Hematopoietic multipotent progenitor cell (in vitro differentiated cells): ENCODE results near the gene PHACTR1. TPM values are rescaled to one million over a fixed set of nuclear protein-coding genes. Genes with fewer than 3 reads are reported as not detected.
A peak's percentile ranks its signal among the peaks of the same experiment; 100 is the strongest.
"Not testable (repeated sequence)": the region's sequence is repeated elsewhere in the genome, so short reads cannot be mapped to it uniquely, and the experiment has no call there.

ENCODE experiments used
- DNase-seq, 3 donors: peaks; one replicate each; pipeline ENCODE4 v3.0.0-alpha.2; 2011 to 2015; ENCODE audit warnings: low read depth in 2 of 3, low spot score in 2 of 3
- total RNA-seq: library from RNA; depleted of rRNA; stranded (reverse); fragments of >200 nt; gene quantifications from one replicate; pipeline ENCODE4 v1.2.3, GENCODE V29; 2012

PHACTR1 gene
- total RNA-seq, 1 donor: 34.2 TPM

- DNase-seq: no peak
Measured at GRCh38 chr6:13243033-13243432, 526.5 kb downstream of the PHACTR1 start.

DNA sequence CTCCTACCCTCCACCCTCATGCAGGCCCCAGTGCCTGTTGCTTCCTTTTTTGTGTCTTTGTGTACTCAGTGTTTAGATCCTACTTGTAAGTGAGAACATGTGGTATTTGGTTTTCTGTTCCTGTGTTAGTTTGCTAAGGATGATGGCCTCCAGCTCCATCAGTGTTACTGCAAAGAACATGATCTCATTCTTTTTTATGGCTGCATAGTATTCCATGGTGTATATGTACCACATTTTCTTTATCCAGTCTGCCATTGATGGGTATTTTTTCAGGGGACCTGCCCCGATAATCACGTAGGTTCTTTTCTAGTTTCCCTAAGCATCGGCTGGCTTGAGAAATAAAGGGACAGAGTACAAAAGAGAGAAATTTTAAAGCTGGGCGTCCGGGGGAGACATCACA is 527.2 kb downstream of the PHACTR1 start:
- not testable (repeated sequence) for DNase-seq

GRCh38 chr6:13247627-13248026 is 531.1 kb downstream of the PHACTR1 start:
- no peak for DNase-seq

DNA sequence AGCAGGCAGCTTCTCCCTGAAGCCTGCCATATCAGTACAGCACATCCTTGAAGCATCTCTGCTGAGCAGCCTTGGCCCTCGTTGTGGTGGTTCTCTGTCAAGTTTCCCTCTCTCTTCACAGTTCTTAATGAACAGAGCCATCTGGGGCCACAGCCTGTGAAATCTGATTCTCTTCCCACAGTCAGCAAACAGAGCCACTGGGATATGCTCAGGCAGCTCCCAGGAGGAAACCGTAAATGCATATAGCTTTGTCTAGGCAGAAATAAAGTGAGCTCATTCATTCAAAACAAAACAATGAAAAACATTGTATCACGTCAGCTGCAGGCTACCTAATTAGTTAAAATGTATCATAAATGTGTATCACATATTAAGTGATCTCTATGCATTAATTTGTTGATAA is 531.5 kb downstream of the PHACTR1 start:
- no peak for DNase-seq

GRCh38 chr6:13248584-13248985 is 532.0 kb downstream of the PHACTR1 start:
- DNase-seq: no peak

DNA sequence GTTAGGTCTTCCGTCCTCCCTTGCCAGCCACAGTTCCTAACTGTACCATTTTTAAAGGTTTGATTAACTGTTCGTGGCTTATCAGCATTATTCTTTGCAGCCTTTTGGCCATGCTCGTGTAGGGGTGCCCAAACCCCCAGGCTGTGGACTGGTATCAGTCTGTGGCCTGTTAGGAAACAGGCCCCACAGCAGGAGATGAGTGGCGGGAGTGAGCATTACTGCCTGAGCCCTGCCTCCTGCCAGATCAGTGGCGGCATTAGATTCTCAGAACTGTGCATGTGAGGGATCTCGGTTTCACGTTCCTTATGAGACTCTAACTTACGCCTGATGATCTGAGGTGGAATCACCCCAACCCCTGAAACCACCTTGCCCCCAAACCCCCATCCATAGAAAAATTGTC is 532.4 kb downstream of the PHACTR1 start:
- no peak for DNase-seq

- no peak for DNase-seq
Measured at GRCh38 chr6:13249817-13250216, 533.2 kb downstream of the PHACTR1 start.

GRCh38 chr6:13250703-13251102 is 534.1 kb downstream of the PHACTR1 start:
- DNase-seq: no peak

DNA sequence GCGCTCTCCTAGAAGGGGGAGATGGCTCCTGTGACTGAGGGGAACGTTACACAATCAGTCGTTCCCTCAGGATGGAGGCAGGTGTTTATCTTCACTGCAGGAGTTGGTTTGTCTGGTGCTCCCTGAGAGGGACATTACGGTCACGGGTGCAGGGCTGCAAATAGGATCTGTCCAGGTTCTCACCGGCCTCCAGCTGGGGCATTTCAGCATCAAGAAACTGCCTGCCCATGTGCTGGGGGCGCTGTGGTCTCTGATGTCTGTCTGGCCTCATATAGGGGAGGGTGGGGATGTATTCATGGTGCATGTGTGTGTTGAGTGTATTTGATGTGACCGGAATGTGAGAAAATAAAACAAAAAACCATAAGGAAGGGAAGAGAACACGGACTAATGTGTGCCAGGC is 534.7 kb downstream of the PHACTR1 start:
- no peak for DNase-seq

DNA sequence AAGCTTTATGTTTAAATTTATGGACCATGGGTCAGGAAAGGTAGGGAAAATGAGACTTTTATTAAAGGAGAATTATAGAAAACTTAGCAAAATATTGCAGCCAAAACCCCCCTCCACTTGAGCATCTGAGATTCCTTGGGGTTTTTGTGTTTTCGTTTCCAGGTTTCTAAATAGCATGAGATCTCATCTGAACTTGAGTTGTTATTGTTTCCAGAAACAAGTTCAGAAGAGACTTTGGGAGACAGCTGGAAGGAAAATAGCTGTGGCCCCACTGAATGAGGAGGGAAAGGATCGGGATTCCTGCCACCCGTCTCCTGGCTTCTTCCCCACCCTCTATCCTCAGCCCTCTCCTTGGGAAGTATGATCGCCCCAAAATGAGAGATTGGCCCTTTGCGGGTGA is 536.2 kb downstream of the PHACTR1 start:
- DNase-seq: no peak

DNA sequence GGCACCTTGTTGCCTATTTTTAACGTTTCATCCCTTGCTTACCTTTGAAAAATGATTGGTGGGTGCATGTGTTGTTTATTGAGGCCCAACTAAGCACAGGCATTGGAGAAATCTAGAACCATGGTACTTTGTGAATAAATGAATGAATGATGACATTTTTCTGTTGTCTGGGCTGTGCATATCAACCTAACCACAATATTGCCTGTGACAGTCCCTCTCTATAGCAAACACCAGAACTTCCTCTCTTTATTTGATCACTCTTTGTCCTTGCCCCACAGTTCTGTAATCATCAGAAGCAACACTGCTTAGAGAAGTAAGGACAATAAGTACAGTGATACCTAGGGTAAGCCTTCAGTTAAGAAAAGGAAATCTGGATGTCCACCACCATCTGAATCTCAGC is 536.7 kb downstream of the PHACTR1 start:
- no peak for DNase-seq

- no peak for DNase-seq
Measured at GRCh38 chr6:13256266-13257001, 539.9 kb downstream of the PHACTR1 start.

- no peak for DNase-seq
Measured at GRCh38 chr6:13259393-13259792, 542.8 kb downstream of the PHACTR1 start.

GRCh38 chr6:13260101-13260598 is 543.6 kb downstream of the PHACTR1 start:
- DNase-seq: no peak

GRCh38 chr6:13260831-13261230 is 544.3 kb downstream of the PHACTR1 start:
- DNase-seq: no peak

DNA sequence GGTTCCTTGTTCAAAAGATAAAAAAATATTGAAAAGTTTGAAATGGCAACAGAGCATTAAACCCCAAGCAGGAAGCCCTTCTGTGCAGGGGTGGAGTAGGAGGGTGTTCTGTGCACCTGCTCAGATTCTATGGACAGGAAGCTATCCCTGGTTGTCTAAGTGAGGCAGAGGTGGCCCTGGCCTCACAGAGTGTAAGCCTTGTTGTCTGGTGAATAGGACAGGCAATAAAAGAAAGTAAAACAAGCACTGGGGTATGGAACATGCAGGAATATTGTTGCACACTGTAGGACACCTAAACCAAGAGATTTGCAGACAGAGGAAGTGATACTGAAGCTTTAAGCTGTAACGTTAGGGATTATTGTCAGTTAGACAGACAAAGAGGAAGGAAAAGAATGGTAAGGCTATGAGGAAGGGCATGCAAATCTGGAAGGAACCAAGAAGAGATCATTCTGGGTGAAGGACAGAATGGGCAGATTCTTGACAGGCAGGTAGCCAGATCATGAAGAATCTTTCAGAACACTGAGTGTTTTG is 545.0 kb downstream of the PHACTR1 start:
- DNase-seq: peak in 1 of 3 donors; percentile 62

DNA sequence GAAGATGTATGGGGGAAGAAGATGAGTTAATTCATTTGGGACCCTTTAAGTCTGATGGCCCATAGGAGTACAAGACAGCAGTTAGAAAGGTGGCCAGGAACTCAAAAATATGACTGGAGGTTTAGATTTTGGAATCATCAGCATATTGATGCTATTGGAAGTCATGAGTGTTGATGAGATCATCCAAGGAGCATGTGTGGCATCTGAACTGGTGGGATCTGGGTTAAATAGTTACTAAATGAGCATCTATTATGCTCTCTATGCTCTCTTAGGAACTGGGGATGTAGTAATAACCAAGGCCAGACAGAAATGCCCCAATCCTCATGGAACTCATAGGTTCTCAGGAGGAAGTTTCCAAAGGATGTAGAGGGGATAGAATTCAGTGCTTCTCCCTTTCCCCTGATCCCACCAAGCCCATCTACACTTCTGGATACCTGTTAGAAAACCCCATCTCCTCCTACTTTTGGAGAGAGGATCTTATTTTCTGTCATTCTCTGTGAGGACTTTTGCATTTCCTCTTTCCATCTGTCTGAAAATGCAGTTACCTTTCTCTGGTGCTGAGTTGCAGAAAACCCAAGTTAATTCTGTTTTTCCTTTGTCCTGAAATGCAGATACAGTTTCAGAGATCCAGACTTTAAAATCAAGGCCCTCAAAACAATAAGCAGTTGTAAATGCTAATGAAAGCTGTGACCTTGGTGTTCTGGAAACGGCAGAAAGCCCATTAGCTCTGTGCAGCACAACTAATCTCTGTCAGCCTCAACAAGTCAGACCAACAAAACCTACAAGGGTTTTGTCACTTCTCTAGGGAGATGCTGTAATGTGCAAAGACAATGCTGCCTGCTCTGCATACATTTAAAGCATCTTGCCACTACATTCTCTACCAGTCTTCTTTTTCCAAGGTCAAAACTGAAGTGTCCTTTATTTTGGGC is 546.0 kb downstream of the PHACTR1 start:
- no peak for DNase-seq

DNA sequence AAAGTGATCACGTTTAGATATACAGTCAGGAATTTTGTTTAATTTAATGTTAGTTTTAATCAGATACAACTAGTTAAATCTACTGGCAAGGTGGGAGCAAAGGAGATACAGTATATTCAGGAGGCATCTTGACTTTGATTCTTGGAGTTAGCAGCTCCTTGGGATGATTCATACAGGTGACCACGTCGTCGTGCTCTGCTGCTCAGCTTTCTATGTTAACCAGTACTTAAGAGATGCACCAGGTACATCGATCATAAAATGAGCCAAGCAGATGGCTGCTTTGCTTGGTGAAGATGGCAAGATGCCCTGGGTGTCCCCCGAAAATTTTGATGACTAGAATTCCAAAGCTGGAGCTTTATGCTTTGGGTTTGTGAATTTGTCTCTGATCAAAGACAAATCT is 547.1 kb downstream of the PHACTR1 start:
- no peak for DNase-seq

- DNase-seq: no peak
Measured at GRCh38 chr6:13267142-13267651, 550.6 kb downstream of the PHACTR1 start.

GRCh38 chr6:13268913-13269518 is 552.4 kb downstream of the PHACTR1 start:
- no peak for DNase-seq
